Measurements from ENCODE around the gene GTPBP8. TPM values are rescaled to one million over a fixed set of nuclear protein-coding genes. Genes with fewer than 3 reads are reported as not detected.

The GTPBP8 gene
- total RNA-seq, 1 experiment from 2014 or later: 16.4 TPM

GRCh38 chr3:112974178-112974517 lies 16.6 kb upstream of the GTPBP8 start:
- no peak overlapping the region for H3K4me2 ChIP-seq (ENCODE audit: low read length)
- H3K27ac ChIP-seq (ENCODE audit: low read depth, low read length): no peak overlapping the region
- H3K27me3 ChIP-seq (ENCODE audit: insufficient read depth, low read length): 0 out of 2 replicates have a peak, but pooled peaks cover 4% of the 10 kb centered on the region
- ChIA-PET RAD21 (ENCODE audit: low non-redundant PET in 1 of 2, low total read pairs in 2 of 2, uncharacterized antibody in 2 of 2, unreplicated experiment in 2 of 2) (no interaction called here), POLR2A (no interaction called here), CTCF (no interaction called here)
- TF ChIP-seq CBX3 (IDR thresholded peaks at IDR 0.05; ENCODE audit: low read depth) (no peak), EZH2 (IDR thresholded peaks at IDR 0.05) (no peak), SP1 (IDR thresholded peaks at IDR 0.05; ENCODE audit: low read depth) (no peak), RAD21 (IDR thresholded peaks at IDR 0.05; ENCODE audit: low read depth) (no peak), MAX (IDR thresholded peaks at IDR 0.05) (no peak), EGR1 (IDR thresholded peaks at IDR 0.05; ENCODE audit: low read depth) (no peak), SRF (IDR thresholded peaks at IDR 0.05; ENCODE audit: low read depth) (no peak), ATF3 (IDR thresholded peaks at IDR 0.05) (no peak), CTCF (IDR thresholded peaks at IDR 0.05 in 2 of 3, conservative IDR thresholded peaks at IDR 0.05 in 1 of 3; ENCODE audit: borderline replicate concordance in 1 of 3, insufficient read depth in 1 of 3, low read depth in 2 of 3, low read length in 2 of 3) (no peak), CEBPB (IDR thresholded peaks at IDR 0.05; ENCODE audit: low read depth) (no peak), ELF1 (IDR thresholded peaks at IDR 0.05; ENCODE audit: borderline replicate concordance, low read depth) (no peak), ZNF274 (IDR thresholded peaks at IDR 0.05; ENCODE audit: low read depth, low read length) (no peak), POLR2A (IDR thresholded peaks at IDR 0.05; ENCODE audit: borderline replicate concordance, extremely low read depth, insufficient read depth, insufficient read length) (no peak), POLR2AphosphoS5 (IDR thresholded peaks at IDR 0.05; ENCODE audit: low read depth, low read length) (no peak), JUND (IDR thresholded peaks at IDR 0.05) (no peak), ZFX (IDR thresholded peaks at IDR 0.05) (no peak), YY1 (IDR thresholded peaks at IDR 0.05; ENCODE audit: extremely low read depth, insufficient replicate concordance, low read depth, low read length) (no peak), SIN3A (IDR thresholded peaks at IDR 0.05; ENCODE audit: low read depth) (no peak), EZH2phosphoT487 (IDR thresholded peaks at IDR 0.05; ENCODE audit: borderline replicate concordance) (no peak)
- no peaks in the 10 kb centered on the region for H3K36me3 ChIP-seq (ENCODE audit: control insufficient read depth in 1 of 2, insufficient read depth in 2 of 2, low read length in 2 of 2)
- BruUV-seq (replicated peaks): no TSS peak
- no peaks in the 10 kb centered on the region for H3K9me2 ChIP-seq (ENCODE audit: insufficient read depth)
- H3K9ac ChIP-seq (ENCODE audit: low read length): no peak overlapping the region
- H4K20me1 ChIP-seq (ENCODE audit: insufficient read depth): no peaks in the 10 kb centered on the region
- H3K4me1 ChIP-seq (ENCODE audit: control insufficient read depth in 1 of 2, insufficient read depth in 2 of 2, low read length in 2 of 2): no peaks in the 10 kb centered on the region
- intact Hi-C loops (cut with micrococcal nuclease): loop anchor here (10.0 kb wide), 1 partner anchor 859 kb away; no protein-coding TSS in a partner anchor
- ATAC-seq (no peak), DNase-seq (ENCODE audit: low read depth, low spot score) (no peak)
- H2AFZ ChIP-seq (ENCODE audit: low read depth, low read length, poor library complexity, severe bottlenecking): no peak overlapping the region
- H3K4me3 ChIP-seq (replicated peaks in 1 of 2; ENCODE audit: low read depth in 1 of 2, low read length in 2 of 2): no peak overlapping the region
- H3K79me2 ChIP-seq (ENCODE audit: insufficient read depth, low read length): no peaks in the 10 kb centered on the region
- H3K9me3 ChIP-seq (ENCODE audit: control insufficient read depth in 1 of 2, insufficient read depth in 1 of 2, low read depth in 1 of 2, low read length in 2 of 2): no peaks in the 10 kb centered on the region

Data from HCT116 (cell line).